Lung (tissue), 12 donors: ENCODE measurements around the gene CDHR5. TPM values are rescaled to one million over a fixed set of nuclear protein-coding genes. Genes with fewer than 3 reads are reported as not detected.

Experiments used
- ATAC-seq: fragments of 200-7000 bp; cut with Tn5 transposase; one replicate; pipeline ENCODE4 v1.9.1; 2020; ENCODE audit warnings: moderate number of reproducible peaks; ENCODE audit not compliant: insufficient read depth, low FRiP score
- DNase-seq, 3 donors: peaks; one replicate each; pipeline ENCODE4 v3.0.0-alpha.2; 2013 to 2017
- H3K27ac ChIP-seq, 2 donors: one replicate each; pipeline ENCODE4 v1.5.1; 2013; ENCODE audit warnings: mild to moderate bottlenecking in 2 of 2, moderate library complexity in 2 of 2, control low read depth in 1 of 2, inconsistent platforms in 1 of 2, low read depth in 1 of 2, low read length in 1 of 2
- H3K27me3 ChIP-seq, 3 donors: one replicate each; pipeline ENCODE4 v1.5.1; 2013; ENCODE audit warnings: low read length in 2 of 3; ENCODE audit not compliant: control insufficient read depth in 3 of 3, insufficient read depth in 3 of 3
- H3K36me3 ChIP-seq, 4 donors: one replicate each; pipeline ENCODE4 v1.5.1; 2013; ENCODE audit warnings: low read length in 4 of 4, mild to moderate bottlenecking in 1 of 4, moderate library complexity in 1 of 4; ENCODE audit not compliant: control insufficient read depth in 4 of 4, insufficient read depth in 4 of 4
- H3K4me1 ChIP-seq, 5 donors: one replicate each; pipeline ENCODE4 v1.5.1; 2013; ENCODE audit warnings: low read length in 5 of 5, mild to moderate bottlenecking in 2 of 5, moderate library complexity in 1 of 5; ENCODE audit not compliant: control insufficient read depth in 5 of 5, insufficient read depth in 5 of 5
- H3K4me3 ChIP-seq: one replicate; pipeline ENCODE4 v1.5.1; 2013; ENCODE audit warnings: mild to moderate bottlenecking, control low read depth, moderate library complexity
- H3K9ac ChIP-seq, 2 donors: one replicate each; pipeline ENCODE4 v1.5.1; 2013; ENCODE audit warnings: low read length in 2 of 2, control low read depth in 1 of 2; ENCODE audit not compliant: insufficient read depth in 1 of 2
- H3K9me3 ChIP-seq, 4 donors: one replicate each; pipeline ENCODE4 v1.5.1; 2013; ENCODE audit warnings: low read length in 3 of 4, mild to moderate bottlenecking in 1 of 4, moderate library complexity in 1 of 4; ENCODE audit not compliant: control insufficient read depth in 4 of 4, insufficient read depth in 3 of 4
- WGBS, 2 donors: extraction: QIAGEN DNeasy Blood & Tissue Kit; methylation state at CpG; one replicate each; pipeline ENCODE4 v1.1.7; 2013; 5-methylcytosine and 5-hydroxymethylcytosine counted together
- polyA plus RNA-seq, 2 donors: library from polyadenylated mRNA; stranded (reverse); fragments of 200-250 nt; gene quantifications; one replicate each; pipeline ENCODE4 v1.2.1, GENCODE V29; 2013
- total RNA-seq, 2 donors: library from RNA; depleted of rRNA in 1 of 2; stranded (reverse); fragments of >200 nt in 1 of 2; gene quantifications; one replicate each; pipeline ENCODE4 v1.2.1, GENCODE V29; 2014 to 2021
- TF ChIP-seq, protein P1 (sequence below): IDR thresholded peaks from 2 replicates; pipeline ENCODE4 v1.5.1; 2012; ENCODE audit warnings: mild to moderate bottlenecking; ENCODE audit errors: control extremely low read depth, extremely low read depth
- donor health status: control.
- donor health status: control.
- donor health status: Bipolar disorder and iron deficiency.
- donor health status: healthy.
- donor health status: DM: yes; HTN: yes; CAD: no.

Gene CDHR5
- total and polyA plus RNA-seq, 4 donors = 0.02 to 0.10 TPM; not detected in 2

DNA sequence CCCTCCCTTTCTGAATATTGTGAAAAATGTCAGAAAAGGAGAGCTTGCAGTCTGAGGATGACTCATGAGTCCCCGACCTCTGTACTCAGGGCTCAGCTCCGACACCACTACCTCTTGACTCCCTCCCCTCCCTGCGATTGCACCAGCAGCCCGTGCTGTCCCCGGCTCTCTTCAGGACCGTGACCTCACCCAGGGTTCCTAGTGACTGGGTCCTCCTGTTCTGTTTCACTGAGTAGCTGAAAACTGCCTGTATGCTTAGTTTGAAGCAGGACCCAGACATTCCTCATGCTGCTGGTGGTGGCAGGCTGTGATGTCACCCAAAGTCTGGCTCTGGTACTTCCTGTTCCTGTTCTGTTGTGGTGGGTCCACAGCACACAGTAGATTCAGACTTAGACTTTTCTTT, 36.8 kb downstream of the CDHR5 start:
- Histone ChIP-seq H3K9me3 (no peaks in the 10 kb centered on the region), H3K36me3 (peaks cover 16 to 59% (median 40%) of the 10 kb centered on the region in 4 donors), H3K27me3 (no peaks in the 10 kb centered on the region), H3K4me1 (no peaks in the 10 kb centered on the region), H3K27ac (peak overlapping the region in 1 of 2 donors; percentile 5), H3K4me3 (no peak overlapping the region), H3K9ac (no peak overlapping the region)
- no peak for DNase-seq
- 18 to 63% methylated on average over 6 of the region's 6 CpGs for WGBS, 2 donors
- ATAC-seq = peak; percentile 80
- TF ChIP-seq, protein P1, sequence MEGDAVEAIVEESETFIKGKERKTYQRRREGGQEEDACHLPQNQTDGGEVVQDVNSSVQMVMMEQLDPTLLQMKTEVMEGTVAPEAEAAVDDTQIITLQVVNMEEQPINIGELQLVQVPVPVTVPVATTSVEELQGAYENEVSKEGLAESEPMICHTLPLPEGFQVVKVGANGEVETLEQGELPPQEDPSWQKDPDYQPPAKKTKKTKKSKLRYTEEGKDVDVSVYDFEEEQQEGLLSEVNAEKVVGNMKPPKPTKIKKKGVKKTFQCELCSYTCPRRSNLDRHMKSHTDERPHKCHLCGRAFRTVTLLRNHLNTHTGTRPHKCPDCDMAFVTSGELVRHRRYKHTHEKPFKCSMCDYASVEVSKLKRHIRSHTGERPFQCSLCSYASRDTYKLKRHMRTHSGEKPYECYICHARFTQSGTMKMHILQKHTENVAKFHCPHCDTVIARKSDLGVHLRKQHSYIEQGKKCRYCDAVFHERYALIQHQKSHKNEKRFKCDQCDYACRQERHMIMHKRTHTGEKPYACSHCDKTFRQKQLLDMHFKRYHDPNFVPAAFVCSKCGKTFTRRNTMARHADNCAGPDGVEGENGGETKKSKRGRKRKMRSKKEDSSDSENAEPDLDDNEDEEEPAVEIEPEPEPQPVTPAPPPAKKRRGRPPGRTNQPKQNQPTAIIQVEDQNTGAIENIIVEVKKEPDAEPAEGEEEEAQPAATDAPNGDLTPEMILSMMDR = no peak

GRCh38 chr11:587546-587945, 37.2 kb downstream of the CDHR5 start:
- H3K4me3 ChIP-seq = no peak overlapping the region
- 86% methylated on average over 8 of the region's 8 CpGs for WGBS, 2 donors
- no peak overlapping the region for H3K9ac ChIP-seq
- H3K27me3 ChIP-seq = no peaks in the 10 kb centered on the region
- DNase-seq (no peak), ATAC-seq (no peak)
- no peaks in the 10 kb centered on the region for H3K9me3 ChIP-seq
- peak overlapping the region in 1 of 2 donors; percentile 32 for H3K27ac ChIP-seq
- H3K4me1 ChIP-seq = no peaks in the 10 kb centered on the region
- H3K36me3 ChIP-seq = peaks cover 14 to 55% (median 39%) of the 10 kb centered on the region in 4 donors
- TF ChIP-seq, protein P1 = no peak

GRCh38 chr11:586376-587316, 38.1 kb downstream of the CDHR5 start:
- ATAC-seq (no peak), DNase-seq (no peak)
- TF ChIP-seq, protein P1 = no peak
- H3K9me3 ChIP-seq = no peaks in the 10 kb centered on the region
- H3K4me3 ChIP-seq = no peak overlapping the region
- no peak overlapping the region for H3K27ac ChIP-seq
- H3K27me3 ChIP-seq = no peaks in the 10 kb centered on the region
- WGBS, 2 donors = 86 to 88% methylated on average over 32 of the region's 32 CpGs
- no peak overlapping the region for H3K9ac ChIP-seq
- peaks cover 0 to 3% (median 0%) of the 10 kb centered on the region in 5 donors for H3K4me1 ChIP-seq
- H3K36me3 ChIP-seq = peaks cover 8 to 53% (median 39%) of the 10 kb centered on the region in 4 donors
